DND-41 (cell line): ENCODE data around the gene GRIN3B.

Experiments used
- ATAC-seq: fragments of 200-7000 bp; cut with Tn5 transposase; 3 replicates; pipeline ENCODE4 v1.9.1; 2021; ENCODE audit warnings: low read depth; ENCODE audit not compliant: insufficient read depth
- DNase-seq: peaks from one replicate; pipeline ENCODE4 v3.0.0-alpha.2; 2020
- H2AFZ ChIP-seq: 2 replicates; pipeline ENCODE4 v1.6.0; 2012; ENCODE audit warnings: low read depth, low read length
- H3K27ac ChIP-seq: 2 replicates; pipeline ENCODE4 v1.5.1; 2012; ENCODE audit warnings: low read length, inconsistent platforms
- H3K27me3 ChIP-seq: fragments of 200-600 bp; sonication (generic); 2 replicates; pipeline ENCODE4 v1.6.0; 2012; ENCODE audit warnings: low read length, mild to moderate bottlenecking, inconsistent platforms; ENCODE audit not compliant: insufficient read depth, poor library complexity
- H3K36me3 ChIP-seq: 2 replicates; pipeline ENCODE4 v1.5.1; 2012; ENCODE audit warnings: low read length, inconsistent platforms; ENCODE audit not compliant: insufficient read depth
- H3K4me1 ChIP-seq: 2 replicates; pipeline ENCODE4 v1.5.1; 2012; ENCODE audit warnings: mild to moderate bottlenecking, low read length; ENCODE audit not compliant: insufficient read depth
- H3K4me2 ChIP-seq: 2 replicates; pipeline ENCODE4 v1.6.0; 2012; ENCODE audit warnings: mild to moderate bottlenecking, moderate library complexity, low read length, inconsistent platforms; ENCODE audit not compliant: insufficient read depth
- H3K4me3 ChIP-seq, 2 experiments: fragments of 200-600 bp in 1 of 2; shearing (Covaris generic) in 1 of 2; 2 replicates each; pipeline ENCODE4 v1.5.1; 2012 to 2016; ENCODE audit warnings: inconsistent platforms in 2 of 2, low read length in 2 of 2, mild to moderate bottlenecking in 2 of 2, low read depth in 1 of 2, moderate library complexity in 1 of 2
- H3K79me2 ChIP-seq: 2 replicates; pipeline ENCODE4 v1.6.0; 2012; ENCODE audit warnings: low read length, inconsistent platforms; ENCODE audit not compliant: insufficient read depth
- H3K9ac ChIP-seq: 2 replicates; pipeline ENCODE4 v1.6.0; 2012; ENCODE audit warnings: low read depth, mild to moderate bottlenecking, inconsistent platforms, low read length, moderate library complexity
- H3K9me3 ChIP-seq: 2 replicates; pipeline ENCODE4 v1.5.1; 2012; ENCODE audit warnings: low read length, moderate library complexity, mild to moderate bottlenecking, inconsistent platforms; ENCODE audit not compliant: insufficient read depth, severe bottlenecking
- H4K20me1 ChIP-seq: 2 replicates; pipeline ENCODE4 v1.6.0; 2012; ENCODE audit warnings: low read length; ENCODE audit not compliant: insufficient read depth
- CTCF ChIP-seq: IDR thresholded peaks from 2 replicates; pipeline ENCODE4 v1.5.1; 2012; ENCODE audit warnings: borderline replicate concordance, low read length, moderate library complexity, mild to moderate bottlenecking; ENCODE audit not compliant: poor library complexity, severe bottlenecking; ENCODE audit errors: extremely low read depth
- EZH2 ChIP-seq: IDR thresholded peaks from 3 replicates; pipeline ENCODE4 v1.6.1; 2012; ENCODE audit warnings: borderline replicate concordance, low read depth, mild to moderate bottlenecking, moderate library complexity, low read length, inconsistent platforms; ENCODE audit not compliant: severe bottlenecking

Gene GRIN3B

DNA sequence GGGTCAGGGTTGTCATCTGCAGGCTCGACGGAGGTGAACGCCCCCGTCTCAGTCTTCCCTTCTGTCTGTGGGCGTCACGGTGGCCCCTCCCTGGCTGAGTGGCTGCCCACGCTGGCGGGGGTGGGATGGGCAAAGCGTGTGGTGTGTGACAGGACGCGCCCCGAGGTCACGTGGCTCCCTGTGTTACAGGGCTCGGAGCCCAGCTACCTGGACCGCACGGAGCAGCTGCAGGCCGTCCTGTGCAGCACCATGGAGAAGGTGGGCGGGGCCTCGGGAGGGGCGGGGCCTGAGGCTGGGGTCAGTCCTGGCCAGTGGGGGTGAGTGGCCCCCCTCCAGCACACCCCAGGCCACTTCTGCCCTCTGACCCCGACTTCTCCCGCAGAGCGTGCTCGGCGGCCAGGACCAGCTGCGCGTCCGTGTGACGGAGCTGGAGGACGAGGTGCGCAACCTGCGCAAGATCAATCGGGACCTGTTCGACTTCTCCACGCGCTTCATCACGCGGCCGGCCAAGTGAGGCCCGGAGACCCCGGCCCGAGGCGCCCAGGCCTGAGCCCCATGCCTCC lies 6.3 kb upstream of the GRIN3B start:
- Histone ChIP-seq H3K9ac (no peak overlapping the region), H3K36me3 (peaks cover 48% of the 10 kb centered on the region), H4K20me1 (peaks cover 44% of the 10 kb centered on the region), H3K9me3 (no peaks in the 10 kb centered on the region), H2AFZ (no peak overlapping the region), H3K27ac (no peak overlapping the region), H3K79me2 (no peaks in the 10 kb centered on the region), H3K4me2 (no peak overlapping the region), H3K4me1 (peaks cover 9% of the 10 kb centered on the region), H3K4me3 (no peak overlapping the region), H3K27me3 (peaks cover 6% of the 10 kb centered on the region)
- no peak for ATAC-seq
- DNase-seq: no peak
- TF ChIP-seq CTCF (no peak), EZH2 (no peak)

DNA sequence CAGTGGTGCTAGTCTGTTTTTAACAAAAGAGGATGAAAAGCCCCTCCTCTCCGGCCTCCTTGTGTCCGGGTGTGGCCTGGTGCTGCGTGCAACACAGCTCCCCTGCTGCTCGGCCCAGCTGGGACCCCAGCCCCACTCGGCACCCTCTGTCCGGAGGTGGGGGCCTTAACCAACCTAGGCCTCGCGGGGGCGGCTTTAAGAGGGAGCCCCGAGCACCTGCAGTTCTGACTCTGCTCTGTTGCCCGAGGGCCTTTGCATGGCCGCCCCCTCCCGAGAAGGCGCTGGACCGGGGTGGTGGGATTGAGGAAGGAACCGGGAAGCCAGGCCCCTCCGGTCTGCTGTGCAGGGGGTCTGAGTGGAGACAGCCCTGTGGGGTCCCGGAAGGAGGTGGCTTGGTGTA lies 5.7 kb upstream of the GRIN3B start:
- Histone ChIP-seq H3K79me2 (no peaks in the 10 kb centered on the region), H3K9me3 (no peaks in the 10 kb centered on the region), H3K36me3 (peaks cover 43% of the 10 kb centered on the region), H3K27ac (no peak overlapping the region), H3K4me2 (no peak overlapping the region), H3K4me1 (peaks cover 9% of the 10 kb centered on the region), H3K4me3 (no peak overlapping the region), H3K9ac (no peak overlapping the region), H3K27me3 (peaks cover 6% of the 10 kb centered on the region), H2AFZ (no peak overlapping the region), H4K20me1 (peaks cover 39% of the 10 kb centered on the region)
- no peak for DNase-seq
- no peak for ATAC-seq
- no peak for TF ChIP-seq EZH2
- no peak for TF ChIP-seq CTCF

DNA sequence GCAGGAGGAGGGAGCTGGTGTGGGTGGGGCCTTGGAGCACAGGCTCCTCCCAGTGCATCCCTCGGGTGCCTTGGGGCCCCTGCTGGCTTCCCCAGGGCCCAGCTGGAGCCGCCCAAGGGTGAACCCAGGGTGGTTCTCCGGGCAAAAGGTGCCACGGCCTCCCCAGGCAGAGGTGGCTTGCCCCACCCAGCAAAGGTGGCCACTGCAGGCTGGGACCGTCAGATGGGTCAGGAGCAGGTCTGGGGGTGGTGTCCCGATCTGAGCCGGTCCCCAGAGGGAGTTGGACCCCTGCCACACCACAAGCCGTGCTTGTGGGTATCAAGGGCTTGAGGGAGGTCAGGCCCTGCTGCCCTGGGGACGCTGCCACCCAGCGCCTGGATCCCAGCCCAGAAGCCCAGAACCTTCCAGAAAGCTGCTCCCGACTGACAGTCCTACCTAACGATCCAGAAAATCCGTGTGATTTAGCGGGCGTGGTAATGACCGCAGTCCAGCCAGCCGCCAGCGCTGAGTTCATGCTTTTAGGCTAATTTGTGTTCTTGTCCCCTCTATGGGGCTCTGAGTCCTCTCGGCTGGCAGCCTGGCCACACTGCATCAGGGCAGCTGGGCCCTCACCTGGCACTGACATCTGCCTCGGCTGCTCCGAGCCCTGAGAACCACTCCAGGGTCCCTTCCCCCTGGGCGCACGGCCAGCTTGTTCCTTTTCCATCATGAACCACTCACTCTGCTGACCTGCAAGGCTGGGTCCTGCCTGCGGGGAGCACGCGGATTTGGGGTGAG lies 5.0 kb upstream of the GRIN3B start:
- H3K4me1 ChIP-seq: peaks cover 9% of the 10 kb centered on the region
- H3K9ac ChIP-seq: no peak overlapping the region
- H3K27me3 ChIP-seq: peaks cover 6% of the 10 kb centered on the region
- H3K9me3 ChIP-seq: no peaks in the 10 kb centered on the region
- no peak overlapping the region for H3K4me3 ChIP-seq
- no peak overlapping the region for H2AFZ ChIP-seq
- H4K20me1 ChIP-seq: peaks cover 36% of the 10 kb centered on the region
- no peak overlapping the region for H3K27ac ChIP-seq
- no peak overlapping the region for H3K4me2 ChIP-seq
- no peak for ATAC-seq
- no peak for TF ChIP-seq CTCF
- TF ChIP-seq EZH2: no peak
- peaks cover 38% of the 10 kb centered on the region for H3K36me3 ChIP-seq
- DNase-seq: no peak
- no peaks in the 10 kb centered on the region for H3K79me2 ChIP-seq
